Type B pancreatic cell (in vitro differentiated cells): ENCODE results near the gene B4GALT2. TPM values are rescaled to one million over a fixed set of nuclear protein-coding genes. Genes with fewer than 3 reads are reported as not detected.

Experiments
- DNase-seq: peaks from one replicate; pipeline ENCODE4 v3.0.0; 2021; ENCODE audit warnings: mixed read lengths; ENCODE audit not compliant: unreplicated experiment; ENCODE audit errors: extremely low spot score
- H3K27ac Mint-ChIP-seq: 2 replicates; pipeline ENCODE4 v1.8.0; 2021; ENCODE audit warnings: mild to moderate bottlenecking, mixed read lengths
- H3K27me3 Mint-ChIP-seq: 2 replicates; pipeline ENCODE4 v1.8.0; 2021; ENCODE audit warnings: mixed read lengths
- H3K36me3 Mint-ChIP-seq: 2 replicates; pipeline ENCODE4 v1.8.0; 2021; ENCODE audit warnings: mixed read lengths
- H3K4me1 Mint-ChIP-seq: one replicate; pipeline ENCODE4 v1.8.0; 2021; ENCODE audit warnings: mixed read lengths; ENCODE audit not compliant: unreplicated experiment
- H3K4me3 Mint-ChIP-seq: 2 replicates; pipeline ENCODE4 v1.8.0; 2021; ENCODE audit warnings: mild to moderate bottlenecking, mixed read lengths
- H3K9me3 Mint-ChIP-seq: 2 replicates; pipeline ENCODE4 v1.8.0; 2021; ENCODE audit warnings: mixed read lengths
- total RNA-seq: library from RNA; stranded (reverse); gene quantifications from 2 replicates; pipeline ENCODE4 v1.2.1, GENCODE V29; 2021; ENCODE audit warnings: low replicate concordance
- TF ChIP-seq, protein P1 (sequence below): fragments of 200-600 bp; sonication (generic); conservative IDR thresholded peaks from 2 replicates; pipeline ENCODE4 v1.5.0; 2021; ENCODE audit warnings: antibody characterized with exemption, mild to moderate bottlenecking

The B4GALT2 gene
- total RNA-seq, 1 donor from 2014 or later, result 54.8 TPM

DNA sequence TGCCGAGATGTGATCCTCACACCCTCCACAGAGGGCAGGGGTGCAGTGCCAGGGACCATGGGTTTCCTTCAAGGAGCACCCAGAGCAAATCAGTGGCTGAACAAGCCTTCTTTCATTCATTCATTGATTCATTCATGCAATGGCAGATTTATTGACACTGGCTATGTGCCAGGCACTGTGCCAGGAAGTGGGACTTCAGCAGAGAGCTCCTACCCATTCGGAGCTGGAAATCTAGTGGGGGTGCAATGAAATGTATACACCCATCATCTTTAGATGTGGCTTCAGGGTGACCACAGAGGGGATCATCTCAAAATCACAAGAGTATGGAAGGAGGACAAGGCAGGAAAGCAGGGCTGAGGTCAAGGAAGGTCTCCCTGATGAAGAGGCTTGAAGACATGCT is 33.4 kb downstream of the B4GALT2 start:
- no peak overlapping the region for H3K27ac Mint-ChIP-seq

GRCh38 chr1:44012941-44013609 is 34.1 kb downstream of the B4GALT2 start:
- no peaks in the 10 kb centered on the region for H3K9me3 Mint-ChIP-seq
- no peaks in the 10 kb centered on the region for H3K36me3 Mint-ChIP-seq
- no peak overlapping the region for H3K4me3 Mint-ChIP-seq
- H3K27me3 Mint-ChIP-seq, result no peaks in the 10 kb centered on the region
- H3K27ac Mint-ChIP-seq, result no peak overlapping the region
- TF ChIP-seq, protein P1, sequence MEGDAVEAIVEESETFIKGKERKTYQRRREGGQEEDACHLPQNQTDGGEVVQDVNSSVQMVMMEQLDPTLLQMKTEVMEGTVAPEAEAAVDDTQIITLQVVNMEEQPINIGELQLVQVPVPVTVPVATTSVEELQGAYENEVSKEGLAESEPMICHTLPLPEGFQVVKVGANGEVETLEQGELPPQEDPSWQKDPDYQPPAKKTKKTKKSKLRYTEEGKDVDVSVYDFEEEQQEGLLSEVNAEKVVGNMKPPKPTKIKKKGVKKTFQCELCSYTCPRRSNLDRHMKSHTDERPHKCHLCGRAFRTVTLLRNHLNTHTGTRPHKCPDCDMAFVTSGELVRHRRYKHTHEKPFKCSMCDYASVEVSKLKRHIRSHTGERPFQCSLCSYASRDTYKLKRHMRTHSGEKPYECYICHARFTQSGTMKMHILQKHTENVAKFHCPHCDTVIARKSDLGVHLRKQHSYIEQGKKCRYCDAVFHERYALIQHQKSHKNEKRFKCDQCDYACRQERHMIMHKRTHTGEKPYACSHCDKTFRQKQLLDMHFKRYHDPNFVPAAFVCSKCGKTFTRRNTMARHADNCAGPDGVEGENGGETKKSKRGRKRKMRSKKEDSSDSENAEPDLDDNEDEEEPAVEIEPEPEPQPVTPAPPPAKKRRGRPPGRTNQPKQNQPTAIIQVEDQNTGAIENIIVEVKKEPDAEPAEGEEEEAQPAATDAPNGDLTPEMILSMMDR, result no peak
- DNase-seq, result no peak
- peaks cover 8% of the 10 kb centered on the region for H3K4me1 Mint-ChIP-seq

More for the DNA sequence above, 33.4 kb downstream of the B4GALT2 start:
- TF ChIP-seq, protein P1, result no peak
- Mint-ChIP-seq H3K4me1 (peaks cover 8% of the 10 kb centered on the region), H3K9me3 (no peaks in the 10 kb centered on the region), H3K4me3 (no peak overlapping the region), H3K36me3 (no peaks in the 10 kb centered on the region), H3K27me3 (no peaks in the 10 kb centered on the region)
- DNase-seq, result no peak

DNA sequence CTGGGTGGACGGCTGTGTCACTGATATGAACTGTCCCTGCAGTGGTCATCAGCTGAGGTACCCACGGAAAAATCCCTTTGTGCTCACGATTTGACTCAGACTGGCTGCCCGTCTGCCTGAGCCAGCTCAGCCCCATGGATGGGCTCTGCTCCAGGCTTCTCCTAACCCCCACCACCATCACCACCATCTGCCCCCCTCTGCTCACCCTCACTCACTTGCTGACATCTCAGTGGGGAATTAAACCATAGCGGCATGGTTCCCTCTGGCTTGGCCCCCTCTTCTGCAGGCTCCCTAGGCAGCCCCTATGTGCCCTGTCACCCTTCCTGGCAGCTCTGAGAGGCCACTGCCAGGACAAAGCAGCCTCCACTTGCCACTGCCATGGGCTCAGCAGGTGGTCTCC is 34.9 kb downstream of the B4GALT2 start:
- TF ChIP-seq, protein P1, result no peak
- Mint-ChIP-seq H3K27me3 (no peaks in the 10 kb centered on the region), H3K36me3 (no peaks in the 10 kb centered on the region), H3K27ac (no peak overlapping the region), H3K4me3 (no peak overlapping the region), H3K4me1 (peaks cover 8% of the 10 kb centered on the region), H3K9me3 (no peaks in the 10 kb centered on the region)
- no peak for DNase-seq

DNA sequence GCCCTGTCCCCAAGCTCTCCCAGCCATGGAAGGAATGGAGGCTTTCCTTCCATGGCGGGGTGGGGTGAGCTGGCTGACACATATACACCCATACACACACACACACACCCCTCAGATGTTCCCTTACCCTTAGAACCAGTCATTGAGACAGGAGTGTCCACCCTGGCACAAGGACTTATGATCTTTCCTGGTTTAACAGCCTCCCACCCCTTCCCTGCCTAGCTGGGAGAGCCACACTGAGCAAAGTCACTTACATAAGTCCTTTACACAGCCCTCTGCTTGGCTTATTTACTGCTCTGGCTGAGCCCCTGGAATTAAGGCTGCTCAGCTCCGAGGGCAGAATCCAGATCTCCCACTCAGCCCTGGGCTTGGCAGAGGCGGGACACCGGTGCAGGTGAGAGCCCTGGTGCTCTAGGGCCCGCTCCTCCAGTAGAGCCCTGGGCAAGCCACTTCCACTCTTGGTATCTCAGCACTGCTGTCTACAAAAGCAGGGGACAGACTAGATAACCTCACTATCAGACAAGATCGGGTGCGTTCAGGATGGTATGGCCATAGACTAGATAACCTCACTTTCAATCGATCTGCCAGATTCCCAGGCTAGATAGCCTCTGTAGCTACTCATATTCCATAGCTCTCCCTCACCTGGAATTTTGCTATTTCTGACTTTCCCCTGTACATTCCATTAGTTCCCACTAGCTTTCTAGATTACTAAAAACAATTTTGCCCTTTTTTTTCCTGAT is 35.5 kb downstream of the B4GALT2 start:
- TF ChIP-seq, protein P1, result no peak
- no peak overlapping the region for H3K27ac Mint-ChIP-seq
- H3K27me3 Mint-ChIP-seq, result no peaks in the 10 kb centered on the region

DNA sequence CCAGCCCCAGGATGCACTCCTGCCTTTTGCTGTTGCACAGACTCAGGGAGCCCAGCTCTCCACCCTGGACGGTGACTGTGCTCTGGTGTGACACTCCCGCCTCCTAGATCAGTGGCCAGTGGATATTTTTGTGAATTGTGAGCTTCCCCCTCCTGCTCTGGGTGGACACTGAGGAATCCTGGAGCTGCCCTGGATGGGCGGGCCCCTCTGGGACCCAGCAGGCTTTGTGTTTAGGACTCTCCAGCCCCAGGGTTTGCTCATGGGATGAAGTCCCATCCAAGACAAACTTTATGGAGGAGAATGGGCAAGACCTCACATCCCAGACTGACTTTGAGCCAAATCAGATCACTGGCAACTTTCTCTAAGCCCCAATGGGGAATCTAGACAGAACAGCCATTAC is 36.2 kb downstream of the B4GALT2 start:
- H3K4me1 Mint-ChIP-seq, result peaks cover 8% of the 10 kb centered on the region
- H3K27me3 Mint-ChIP-seq, result no peaks in the 10 kb centered on the region
- TF ChIP-seq, protein P1, result no peak
- no peaks in the 10 kb centered on the region for H3K36me3 Mint-ChIP-seq
- no peak overlapping the region for H3K27ac Mint-ChIP-seq
- DNase-seq, result no peak
- no peak overlapping the region for H3K4me3 Mint-ChIP-seq
- H3K9me3 Mint-ChIP-seq, result no peaks in the 10 kb centered on the region

More for the DNA sequence above, 35.5 kb downstream of the B4GALT2 start:
- Mint-ChIP-seq H3K36me3 (no peaks in the 10 kb centered on the region), H3K4me1 (peaks cover 8% of the 10 kb centered on the region), H3K9me3 (no peaks in the 10 kb centered on the region), H3K4me3 (no peak overlapping the region)
- DNase-seq, result no peak
